ENCODE measurements around the gene CELF2.

The CELF2 gene

GRCh38 chr10:11206676-11207559, 189.2 kb downstream of the CELF2 start:
- TF ChIP-seq CTCF (IDR thresholded peaks at IDR 0.05), result no peak

GRCh38 chr10:11207560-11207844, 189.8 kb downstream of the CELF2 start:
- no peak for TF ChIP-seq CTCF (IDR thresholded peaks at IDR 0.05)

- TF ChIP-seq CTCF (IDR thresholded peaks at IDR 0.05), result no peak
These were observed 190.6 kb downstream of the CELF2 start for GRCh38 chr10:11208243-11208642.

GRCh38 chr10:11208908-11209829, 191.5 kb downstream of the CELF2 start:
- no peak for TF ChIP-seq CTCF (IDR thresholded peaks at IDR 0.05)

GRCh38 chr10:11209830-11210181, 192.1 kb downstream of the CELF2 start:
- TF ChIP-seq CTCF (IDR thresholded peaks at IDR 0.05), result no peak

- TF ChIP-seq CTCF (IDR thresholded peaks at IDR 0.05), result no peak
These were observed 192.7 kb downstream of the CELF2 start for GRCh38 chr10:11210211-11210922.

- no peak for TF ChIP-seq CTCF (IDR thresholded peaks at IDR 0.05)
These were observed 194.8 kb downstream of the CELF2 start for GRCh38 chr10:11212288-11213085.

Data from LNCAP (cell line).